ENCODE measurements around the gene TUB.

- TF ChIP-seq EZH2phosphoT487 (conservative IDR thresholded peaks at IDR 0.05; ENCODE audit: low read length): no peak
- no peak for TF ChIP-seq CTCF (IDR thresholded peaks at IDR 0.05; ENCODE audit: insufficient read depth, low read length, poor library complexity, severe bottlenecking)
Measured at GRCh38 chr11:8100158-8100557, 19.1 kb downstream of the TUB start.

Data from SU-DHL-6 (cell line).